PFSK-1 (cell line): ENCODE results near the gene ZNF627.

Experiments used
- FOXP2 ChIP-seq: optimal IDR thresholded peaks from 2 replicates; pipeline ENCODE3; 2011; ENCODE audit warnings: borderline replicate concordance, control low read depth, inconsistent platforms; ENCODE audit not compliant: insufficient read depth; ENCODE audit errors: extremely low read length, extremely low read depth
- POLR2AphosphoS5 ChIP-seq: IDR thresholded peaks from 2 replicates; pipeline ENCODE4 v1.6.1; 2012; ENCODE audit warnings: low read depth, mild to moderate bottlenecking, control low read depth, low read length, moderate library complexity
- REST ChIP-seq, 2 experiments: IDR thresholded peaks; 2 replicates each; pipeline versions ENCODE4 v1.6.1 to v1.8.0; 2011 to 2012; ENCODE audit warnings: low read depth in 2 of 2, low read length in 2 of 2, control low read depth in 1 of 2, inconsistent platforms in 1 of 2, mild to moderate bottlenecking in 1 of 2, moderate library complexity in 1 of 2; ENCODE audit not compliant: insufficient read depth in 1 of 2
- SIN3A ChIP-seq: IDR thresholded peaks from 2 replicates; pipeline ENCODE4 v1.6.1; 2012; ENCODE audit warnings: mild to moderate bottlenecking, low read length, moderate library complexity, borderline replicate concordance; ENCODE audit not compliant: insufficient read depth
- TAF1 ChIP-seq: IDR thresholded peaks from 2 replicates; pipeline ENCODE4 v1.6.1; 2012; ENCODE audit warnings: low read length, control low read depth, borderline replicate concordance; ENCODE audit not compliant: insufficient read depth

Gene ZNF627

GRCh38 chr19:11626252-11626651 lies 29.0 kb downstream of the ZNF627 start:
- TF ChIP-seq TAF1 (no peak), REST (IDR thresholded peaks at IDR 0.05; ENCODE audit: insufficient read depth in 1 of 2, low read depth in 2 of 2, low read length in 2 of 2) (no peak), FOXP2 (no peak), POLR2AphosphoS5 (no peak), SIN3A (no peak)

- TF ChIP-seq SIN3A (no peak), TAF1 (no peak), FOXP2 (no peak), POLR2AphosphoS5 (no peak)
Observed at GRCh38 chr19:11633223-11633622, 35.9 kb downstream of the ZNF627 start.

GRCh38 chr19:11639245-11639601 lies 41.9 kb downstream of the ZNF627 start:
- TF ChIP-seq REST (IDR thresholded peaks at IDR 0.05; ENCODE audit: insufficient read depth in 1 of 2, low read depth in 2 of 2, low read length in 2 of 2) (no peak), SIN3A (no peak), TAF1 (no peak), POLR2AphosphoS5 (no peak), FOXP2 (no peak)

GRCh38 chr19:11639602-11640471 lies 42.6 kb downstream of the ZNF627 start:
- TF ChIP-seq SIN3A (0 out of 2 replicates have a peak, but pooled peaks have one; percentile 40), POLR2AphosphoS5 (peak; percentile 69), TAF1 (peak; percentile 72; the same call in 1 of the 2 replicates), FOXP2 (no peak), REST (IDR thresholded peaks at IDR 0.05; ENCODE audit: insufficient read depth in 1 of 2, low read depth in 2 of 2, low read length in 2 of 2) (no peak)

GRCh38 chr19:11641244-11641643 lies 44.0 kb downstream of the ZNF627 start:
- no peak for TF ChIP-seq POLR2AphosphoS5

GRCh38 chr19:11642902-11643301 lies 45.6 kb downstream of the ZNF627 start:
- no peak for TF ChIP-seq REST (IDR thresholded peaks at IDR 0.05; ENCODE audit: insufficient read depth in 1 of 2, low read depth in 2 of 2, low read length in 2 of 2)
- no peak for TF ChIP-seq FOXP2
- TF ChIP-seq SIN3A, result no peak
- TF ChIP-seq TAF1, result no peak
- TF ChIP-seq POLR2AphosphoS5, result no peak
